Endodermal cell (in vitro differentiated cells): ENCODE data around the gene GLT8D2. TPM values are rescaled to one million over a fixed set of nuclear protein-coding genes. Genes with fewer than 3 reads are reported as not detected.
A peak's percentile ranks its signal among the peaks of the same experiment; 100 is the strongest.

Source experiments
- DNase-seq: peaks from one replicate; pipeline ENCODE4 v3.0.0-alpha.2; 2017
- H3K27ac ChIP-seq: 2 replicates; pipeline ENCODE4 v1.5.1; 2013; ENCODE audit warnings: mild to moderate bottlenecking, low read depth, low read length, moderate library complexity
- H3K27me3 ChIP-seq: 2 replicates; pipeline ENCODE4 v1.6.1; 2013; ENCODE audit warnings: mild to moderate bottlenecking, low read length, moderate library complexity; ENCODE audit not compliant: insufficient read depth, control insufficient read depth, poor library complexity, severe bottlenecking
- H3K36me3 ChIP-seq: 2 replicates; pipeline ENCODE4 v1.7.0; 2013; ENCODE audit warnings: mild to moderate bottlenecking, low read length, moderate library complexity; ENCODE audit not compliant: control insufficient read depth, insufficient read depth
- H3K4me1 ChIP-seq: one replicate; pipeline ENCODE4 v1.7.0; 2013; ENCODE audit warnings: low read length; ENCODE audit not compliant: control insufficient read depth, insufficient read depth
- H3K4me3 ChIP-seq: 2 replicates; pipeline ENCODE4 v1.5.1; 2013; ENCODE audit warnings: mild to moderate bottlenecking, low read length, moderate library complexity
- H3K9ac ChIP-seq: 2 replicates; pipeline ENCODE4 v1.6.1; 2013; ENCODE audit warnings: mild to moderate bottlenecking, low read length, moderate library complexity; ENCODE audit not compliant: poor library complexity, severe bottlenecking; ENCODE audit errors: extremely low read depth
- H3K9me3 ChIP-seq: 2 replicates; pipeline ENCODE4 v1.6.1; 2013; ENCODE audit warnings: mild to moderate bottlenecking, low read length, moderate library complexity; ENCODE audit not compliant: control insufficient read depth
- H3K27ac Mint-ChIP-seq: 2 replicates; pipeline ENCODE4 v1.8.0; 2020; ENCODE audit warnings: mixed read lengths
- H3K27me3 Mint-ChIP-seq: 2 replicates; pipeline ENCODE4 v1.8.0; 2021; ENCODE audit warnings: mild to moderate bottlenecking, mixed read lengths; ENCODE audit not compliant: insufficient read depth
- H3K36me3 Mint-ChIP-seq: 2 replicates; pipeline ENCODE4 v1.8.0; 2020; ENCODE audit warnings: low read depth, mixed read lengths
- H3K4me1 Mint-ChIP-seq: 2 replicates; pipeline ENCODE4 v1.8.0; 2020; ENCODE audit warnings: mixed read lengths
- H3K4me3 Mint-ChIP-seq: 2 replicates; pipeline ENCODE4 v1.8.0; 2020; ENCODE audit warnings: mild to moderate bottlenecking, moderate library complexity, mixed read lengths
- H3K9me3 Mint-ChIP-seq: 2 replicates; pipeline ENCODE4 v1.8.0; 2020; ENCODE audit warnings: mild to moderate bottlenecking, mixed read lengths
- CTCF ChIP-seq: fragments of 200-600 bp; sonication (generic); conservative IDR thresholded peaks from 2 replicates; pipeline ENCODE4 v1.5.0; 2021; ENCODE audit warnings: antibody characterized with exemption, mild to moderate bottlenecking
- WGBS, 2 experiments: methylation state at CpG; one replicate each; pipeline versions ENCODE4 v1.1.5 to v1.1.7; 2013; ENCODE audit warnings: missing lambda C conversion rate in 2 of 2, mixed read lengths in 1 of 2; ENCODE audit not compliant: insufficient coverage in 1 of 2, insufficient read length in 1 of 2; 5-methylcytosine and 5-hydroxymethylcytosine counted together
- total RNA-seq, 2 donors: library from RNA; stranded (reverse); fragmentation: NEBNext Ultra II Directional in 1 of 2; extraction: Animal tissue kit (Norgen Biotek cat#: 25700) in 1 of 2; gene quantifications; 2 replicates in 1 of 2; 3 replicates in 1 of 2; pipeline ENCODE4 v1.2.1, GENCODE V29; 2021

Gene GLT8D2
- total RNA-seq, 2 donors from 2014 or later, result 0.69 to 1.3 TPM

GRCh38 chr12:104050436-104050835 lies 449 bp upstream of the GLT8D2 start:
- Mint-ChIP-seq H3K27me3 (peaks cover 30% of the 10 kb centered on the region), H3K27ac (no peak overlapping the region), H3K4me1 (peaks cover 14% of the 10 kb centered on the region), H3K9me3 (no peaks in the 10 kb centered on the region), H3K36me3 (no peaks in the 10 kb centered on the region), H3K4me3 (peak overlapping the region; percentile 64)
- Histone ChIP-seq H3K4me1 (peaks cover 3% of the 10 kb centered on the region), H3K9ac (no peak overlapping the region), H3K27ac (no peak overlapping the region), H3K27me3 (peaks cover 26% of the 10 kb centered on the region), H3K4me3 (peak overlapping the region; percentile 79), H3K36me3 (no peaks in the 10 kb centered on the region), H3K9me3 (no peaks in the 10 kb centered on the region)
- WGBS, 2 experiments, result 86 to 91% methylated on average over 3 of the region's 3 CpGs
- DNase-seq, result no peak
- no peak for TF ChIP-seq CTCF

- Mint-ChIP-seq H3K27ac (no peak overlapping the region), H3K9me3 (no peaks in the 10 kb centered on the region)
- WGBS, 2 experiments, result 33 to 46% methylated on average over 9 of the region's 9 CpGs
Observed at GRCh38 chr12:104049278-104049902, 597 bp downstream of the GLT8D2 start.

GRCh38 chr12:104048811-104049210 lies 1.2 kb downstream of the GLT8D2 start:
- TF ChIP-seq CTCF, result no peak
- H3K27ac ChIP-seq, result no peak overlapping the region
- peaks cover 5% of the 10 kb centered on the region for H3K4me1 Mint-ChIP-seq
- H3K9me3 ChIP-seq, result no peaks in the 10 kb centered on the region
- H3K4me3 Mint-ChIP-seq, result peak overlapping the region; percentile 64
- H3K27me3 ChIP-seq, result peaks cover 26% of the 10 kb centered on the region
- DNase-seq, result no peak
- no peak overlapping the region for H3K9ac ChIP-seq
- no peaks in the 10 kb centered on the region for H3K9me3 Mint-ChIP-seq
- no peak overlapping the region for H3K27ac Mint-ChIP-seq
- peaks cover 32% of the 10 kb centered on the region for H3K27me3 Mint-ChIP-seq
- no peaks in the 10 kb centered on the region for H3K4me1 ChIP-seq
- no peak overlapping the region for H3K4me3 ChIP-seq
- H3K36me3 Mint-ChIP-seq, result no peaks in the 10 kb centered on the region
- H3K36me3 ChIP-seq, result no peaks in the 10 kb centered on the region
- WGBS, 2 experiments, result 92 to 96% methylated on average over 2 to 3 of the region's 3 CpGs

More at GRCh38 chr12:104049278-104049902, 597 bp downstream of the GLT8D2 start:
- H3K4me1 Mint-ChIP-seq, result peaks cover 5% of the 10 kb centered on the region
- peaks cover 30% of the 10 kb centered on the region for H3K27me3 Mint-ChIP-seq
- H3K27me3 ChIP-seq, result peaks cover 26% of the 10 kb centered on the region
- peak overlapping the region; percentile 79 for H3K4me3 ChIP-seq
- H3K4me3 Mint-ChIP-seq, result peak overlapping the region; percentile 64
- H3K9ac ChIP-seq, result peak overlapping the region; percentile 12
- H3K36me3 Mint-ChIP-seq, result no peaks in the 10 kb centered on the region
- no peak for DNase-seq
- H3K4me1 ChIP-seq, result no peaks in the 10 kb centered on the region
- H3K27ac ChIP-seq, result no peak overlapping the region
- H3K9me3 ChIP-seq, result no peaks in the 10 kb centered on the region
- no peaks in the 10 kb centered on the region for H3K36me3 ChIP-seq
- TF ChIP-seq CTCF, result no peak
